H1 (cell line): ENCODE data around the gene PEAK1. TPM values are rescaled to one million over a fixed set of nuclear protein-coding genes. Genes with fewer than 3 reads are reported as not detected.

Experiments used
- CTCF ChIA-PET: fragments of 300-600 bp; sonication (Branson Sonifier 250); formaldehyde crosslinking; loops from one replicate; lab custom pipeline; 2021; ENCODE audit not compliant: partially characterized antibody; lab: Charles Lee
- POLR2A ChIA-PET: fragments of 300-600 bp; sonication (Branson Sonifier 250); formaldehyde crosslinking; loops from one replicate; lab custom pipeline; 2021; ENCODE audit warnings: inconsistent platforms; ENCODE audit not compliant: partially characterized antibody; lab: Charles Lee
- DNase-seq, 2 experiments: peaks; one replicate each; pipeline versions ENCODE4 v3.0.0 to v3.0.0-alpha.2; 2010 to 2022; ENCODE audit warnings: low spot score in 2 of 2, low read depth in 1 of 2, mixed read lengths in 1 of 2
- FAIRE-seq: peaks from 2 replicates; lab custom pipeline; 2011; peaks lifted over from hg19 to GRCh38; lab: Jason Lieb, UNC
- H2AFZ ChIP-seq: 2 replicates; pipeline ENCODE4 v1.8.1; 2012; ENCODE audit warnings: low read length, inconsistent platforms
- H2AK5ac ChIP-seq: 2 replicates; pipeline ENCODE4 v1.6.1; 2013; ENCODE audit warnings: low read depth, low read length
- H2BK120ac ChIP-seq: replicated peaks from 2 replicates; pipeline ENCODE3; 2013; ENCODE audit warnings: low read depth, low read length, inconsistent platforms
- H2BK12ac ChIP-seq: 2 replicates; pipeline ENCODE4 v1.6.1; 2013; ENCODE audit warnings: low read depth, low read length
- H2BK15ac ChIP-seq: 2 replicates; pipeline ENCODE4 v1.6.1; 2013; ENCODE audit warnings: low read length
- H2BK20ac ChIP-seq: 2 replicates; pipeline ENCODE4 v1.6.1; 2013; ENCODE audit warnings: low read length
- H2BK5ac ChIP-seq: 2 replicates; pipeline ENCODE4 v1.6.1; 2013; ENCODE audit warnings: low read depth, low read length
- H3K14ac ChIP-seq: 2 replicates; pipeline ENCODE4 v1.6.1; 2013; ENCODE audit warnings: inconsistent platforms; ENCODE audit not compliant: insufficient read length
- H3K18ac ChIP-seq: 2 replicates; pipeline ENCODE4 v1.6.1; 2013; ENCODE audit warnings: low read length; ENCODE audit errors: extremely low read depth
- H3K23ac ChIP-seq: 2 replicates; pipeline ENCODE4 v1.6.1; 2013; ENCODE audit warnings: inconsistent platforms; ENCODE audit not compliant: insufficient read length
- H3K23me2 ChIP-seq: 2 replicates; pipeline ENCODE4 v1.6.1; 2013; ENCODE audit warnings: low read depth, low read length
- H3K27ac ChIP-seq: 2 replicates; pipeline ENCODE4 v1.6.1; 2011; ENCODE audit warnings: low read depth, low read length, inconsistent platforms
- H3K27me3 ChIP-seq, 4 experiments: replicated peaks in 1 of 4; 1 replicate in 1 of 4; 2 replicates in 3 of 4; pipeline versions ENCODE4 v1.6.1 to v1.8.1; 2011 to 2013; ENCODE audit warnings: low read length in 3 of 4, mild to moderate bottlenecking in 3 of 4, inconsistent platforms in 2 of 4, mixed read lengths in 2 of 4, moderate library complexity in 1 of 4; ENCODE audit not compliant: control insufficient read depth in 3 of 4, insufficient read depth in 3 of 4; ENCODE audit errors: extremely low read depth in 1 of 4
- H3K36me3 ChIP-seq, 4 experiments: 2 replicates each; pipeline versions ENCODE4 v1.6.1 to v1.8.1; 2011 to 2013; ENCODE audit warnings: mild to moderate bottlenecking in 4 of 4, low read length in 3 of 4, moderate library complexity in 2 of 4, control low read depth in 1 of 4, inconsistent platforms in 1 of 4; ENCODE audit not compliant: insufficient read depth in 4 of 4, control insufficient read depth in 2 of 4
- H3K4ac ChIP-seq: replicated peaks from 2 replicates; pipeline ENCODE3; 2013; ENCODE audit warnings: low read length, low read depth, mixed read lengths, inconsistent platforms; ENCODE audit not compliant: insufficient read length
- H3K4me1 ChIP-seq, 4 experiments: replicated peaks in 1 of 4; 1 replicate in 1 of 4; 2 replicates in 3 of 4; pipeline versions ENCODE4 v1.6.1 to v1.8.1; 2011 to 2013; ENCODE audit warnings: low read length in 3 of 4, inconsistent platforms in 2 of 4, mixed read lengths in 1 of 4; ENCODE audit not compliant: insufficient read depth in 4 of 4, control insufficient read depth in 3 of 4
- H3K4me2 ChIP-seq, 2 experiments: 2 replicates each; pipeline versions ENCODE4 v1.6.1 to v1.8.1; 2011 to 2013; ENCODE audit warnings: low read depth in 2 of 2, low read length in 2 of 2, control low read depth in 1 of 2, inconsistent platforms in 1 of 2, mild to moderate bottlenecking in 1 of 2; ENCODE audit not compliant: insufficient read depth in 1 of 2
- H3K4me3 ChIP-seq, 4 experiments: fragments of 200-600, 300-600 bp in 1 of 4; sonication (generic), shearing (Covaris generic), sonication (Bioruptor Twin) in 1 of 4; 2 replicates each; pipeline versions ENCODE4 v1.5.1 to v1.8.1; 2011 to 2016; ENCODE audit warnings: low read length in 4 of 4, low read depth in 3 of 4, control low read depth in 2 of 4, inconsistent platforms in 2 of 4, mild to moderate bottlenecking in 2 of 4, mixed read lengths in 1 of 4, moderate library complexity in 1 of 4; ENCODE audit not compliant: insufficient read depth in 2 of 4; ENCODE audit errors: extremely low read depth in 1 of 4
- H3K56ac ChIP-seq: replicated peaks from 2 replicates; pipeline ENCODE3; 2013; ENCODE audit warnings: low read depth, mild to moderate bottlenecking, mixed read lengths, low read length, inconsistent platforms; ENCODE audit not compliant: insufficient read length
- H3K79me1 ChIP-seq: 2 replicates; pipeline ENCODE4 v1.6.1; 2013; ENCODE audit warnings: low read depth, low read length, control low read depth
- H3K79me2 ChIP-seq, 2 experiments: 2 replicates each; pipeline versions ENCODE4 v1.6.1 to v1.8.1; 2012 to 2013; ENCODE audit warnings: low read length in 2 of 2, mild to moderate bottlenecking in 2 of 2, inconsistent platforms in 1 of 2; ENCODE audit not compliant: insufficient read depth in 2 of 2, control insufficient read depth in 1 of 2
- H3K9ac ChIP-seq, 4 experiments: replicated peaks in 1 of 4; 1 replicate in 1 of 4; 2 replicates in 3 of 4; pipeline versions ENCODE4 v1.6.1 to v1.8.1; 2011 to 2013; ENCODE audit warnings: low read depth in 3 of 4, low read length in 3 of 4, control low read depth in 2 of 4, mild to moderate bottlenecking in 2 of 4, moderate library complexity in 2 of 4, inconsistent platforms in 1 of 4; ENCODE audit errors: extremely low read depth in 1 of 4
- H3K9me3 ChIP-seq, 2 experiments: 2 replicates each; pipeline versions ENCODE4 v1.6.1 to v1.8.1; 2012 to 2013; ENCODE audit warnings: mild to moderate bottlenecking in 2 of 2, moderate library complexity in 2 of 2, control low read depth in 1 of 2, inconsistent platforms in 1 of 2, low read depth in 1 of 2, low read length in 1 of 2, mixed read lengths in 1 of 2; ENCODE audit not compliant: insufficient read depth in 2 of 2
- H4K20me1 ChIP-seq, 2 experiments: replicated peaks in 1 of 2; 2 replicates each; pipeline versions ENCODE3 to v1.8.1; 2011 to 2013; ENCODE audit warnings: inconsistent platforms in 2 of 2, low read length in 2 of 2, mild to moderate bottlenecking in 1 of 2; ENCODE audit not compliant: insufficient read depth in 2 of 2, control insufficient read depth in 1 of 2
- H4K5ac ChIP-seq: 2 replicates; pipeline ENCODE4 v1.6.1; 2013; ENCODE audit warnings: low read length, low read depth, mixed read lengths, inconsistent platforms; ENCODE audit not compliant: insufficient read length
- H4K8ac ChIP-seq: 2 replicates; pipeline ENCODE4 v1.8.0; 2013; ENCODE audit warnings: mild to moderate bottlenecking, moderate library complexity, low read length, inconsistent platforms; ENCODE audit not compliant: insufficient read depth; ENCODE audit errors: extremely low read depth
- H4K91ac ChIP-seq: replicated peaks from 2 replicates; pipeline ENCODE3; 2013; ENCODE audit warnings: low read length, mixed read lengths, inconsistent platforms; ENCODE audit not compliant: insufficient read length
- CHD7 ChIP-seq: fragments of 300-600 bp; sonication (generic); IDR thresholded peaks from 2 replicates; pipeline ENCODE4 v1.7.1; 2012; ENCODE audit warnings: low read length, moderate library complexity, mild to moderate bottlenecking, inconsistent platforms; ENCODE audit not compliant: insufficient replicate concordance
- WGBS, 2 experiments: shearing (Covaris generic) in 1 of 2; methylation state at CpG; one replicate each; pipeline versions ENCODE4 v1.1.6 to v1.1.7; 2013 to 2015; ENCODE audit warnings: low lambda C conversion rate in 2 of 2, mixed read lengths in 2 of 2, inconsistent platforms in 1 of 2, low coverage in 1 of 2, missing lambda C conversion rate in 1 of 2; ENCODE audit not compliant: insufficient replicate concordance in 2 of 2, insufficient coverage in 1 of 2, insufficient read length in 1 of 2; ENCODE audit errors: extremely low coverage in 1 of 2, missing lambda C conversion rate in 1 of 2; 5-methylcytosine and 5-hydroxymethylcytosine counted together
- polyA plus RNA-seq, 7 experiments: library from polyadenylated mRNA; depleted of rRNA in 3 of 7; stranded (reverse) in 5 of 7; unstranded in 2 of 7; fragments of >200 nt in 5 of 7; fragments of 200-250 nt in 2 of 7; gene quantifications; 1 replicate in 5 of 7; 2 replicates in 1 of 7; 4 replicates in 1 of 7; pipeline versions ENCODE4 v1.2.1 to v1.2.3, GENCODE V29; 2011 to 2013; ENCODE audit warnings: missing spikeins in 2 of 7, mixed read lengths in 2 of 7
- total RNA-seq: library from RNA; stranded (reverse); fragmentation: NEBNext Ultra II Directional; extraction: Animal tissue kit (Norgen Biotek cat#: 25700); gene quantifications from 2 replicates; pipeline ENCODE4 v1.2.1, GENCODE V29; 2021

Gene PEAK1
- total and polyA plus RNA-seq, 2 of the 8 experiments (the other 6 are each of a cell fraction or from before 2014, with no cell fraction given) = 8.8 to 44.8 TPM

- Histone ChIP-seq H3K14ac (no peak overlapping the region), H4K8ac (no peak overlapping the region), H3K4me3 (no peak overlapping the region), H3K4me2 (no peak overlapping the region), H3K9ac (no peak overlapping the region), H4K5ac (no peak overlapping the region), H3K27me3 (no peaks in the 10 kb centered on the region), H3K9me3 (no peaks in the 10 kb centered on the region), H2BK20ac (no peak overlapping the region), H3K27ac (no peak overlapping the region), H3K79me2 (no peaks in the 10 kb centered on the region), H2BK15ac (no peak overlapping the region), H3K23me2 (no peaks in the 10 kb centered on the region), H2AFZ (no peak overlapping the region), H2AK5ac (no peak overlapping the region), H2BK12ac (no peak overlapping the region), H3K23ac (no peak overlapping the region), H2BK120ac (no peak overlapping the region), H3K18ac (no peak overlapping the region), H3K79me1 (no peaks in the 10 kb centered on the region; the same call in 1 of the 2 replicates), H3K36me3 (no peaks in the 10 kb centered on the region), H3K56ac (no peak overlapping the region), H4K20me1 (no peaks in the 10 kb centered on the region), H3K4ac (no peak overlapping the region), H4K91ac (no peak overlapping the region), H2BK5ac (no peak overlapping the region), H3K4me1 (no peaks in the 10 kb centered on the region)
- CTCF ChIA-PET = no interaction called here
- POLR2A ChIA-PET = no interaction called here
- 90% methylated on average over 3 of the region's 3 CpGs; no CpG with 5 or more reads in 1 of the 2 experiments for WGBS, 2 experiments
- no peak for FAIRE-seq
- DNase-seq = no peak
- no peak for TF ChIP-seq CHD7
Measured at GRCh38 chr15:77276096-77276495, 143.8 kb downstream of the PEAK1 start.
